ENCODE data around the gene KDM3A. TPM values are rescaled to one million over a fixed set of nuclear protein-coding genes. Genes with fewer than 3 reads are reported as not detected.

The KDM3A gene
- total RNA-seq, 3 donors from 2014 or later = 40.6 to 79.0 (median 61.3) TPM

DNA sequence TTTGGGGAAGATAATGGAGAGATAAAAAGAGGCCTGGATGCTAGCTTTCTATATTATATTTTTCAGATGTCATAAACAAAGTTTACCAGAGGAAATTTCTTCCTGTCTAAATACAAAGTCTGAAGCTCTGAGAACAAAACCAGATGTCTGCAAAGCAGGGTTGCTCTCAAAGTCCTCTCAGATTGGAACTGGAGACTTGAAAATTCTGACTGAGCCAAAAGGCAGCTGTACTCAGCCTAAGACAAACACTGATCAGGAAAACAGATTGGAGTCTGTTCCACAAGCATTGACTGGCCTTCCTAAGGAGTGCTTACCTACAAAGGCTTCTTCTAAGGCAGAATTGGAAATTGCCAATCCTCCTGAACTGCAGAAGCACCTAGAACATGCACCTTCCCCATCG, 25.1 kb downstream of the KDM3A start:
- intact Hi-C loops (cut with DNase I; ENCODE audit: low total_unique reads) = no loop called here
- DNase-seq (ENCODE audit: low spot score in 2 of 2) = no peak
- Histone ChIP-seq H3K27ac (no peak overlapping the region), H3K4me3 (no peak overlapping the region), H3K4me1 (no peaks in the 10 kb centered on the region), H3K27me3 (no peaks in the 10 kb centered on the region), H3K9me3 (no peaks in the 10 kb centered on the region), H3K36me3 (no peaks in the 10 kb centered on the region)
- TF ChIP-seq, protein P1, sequence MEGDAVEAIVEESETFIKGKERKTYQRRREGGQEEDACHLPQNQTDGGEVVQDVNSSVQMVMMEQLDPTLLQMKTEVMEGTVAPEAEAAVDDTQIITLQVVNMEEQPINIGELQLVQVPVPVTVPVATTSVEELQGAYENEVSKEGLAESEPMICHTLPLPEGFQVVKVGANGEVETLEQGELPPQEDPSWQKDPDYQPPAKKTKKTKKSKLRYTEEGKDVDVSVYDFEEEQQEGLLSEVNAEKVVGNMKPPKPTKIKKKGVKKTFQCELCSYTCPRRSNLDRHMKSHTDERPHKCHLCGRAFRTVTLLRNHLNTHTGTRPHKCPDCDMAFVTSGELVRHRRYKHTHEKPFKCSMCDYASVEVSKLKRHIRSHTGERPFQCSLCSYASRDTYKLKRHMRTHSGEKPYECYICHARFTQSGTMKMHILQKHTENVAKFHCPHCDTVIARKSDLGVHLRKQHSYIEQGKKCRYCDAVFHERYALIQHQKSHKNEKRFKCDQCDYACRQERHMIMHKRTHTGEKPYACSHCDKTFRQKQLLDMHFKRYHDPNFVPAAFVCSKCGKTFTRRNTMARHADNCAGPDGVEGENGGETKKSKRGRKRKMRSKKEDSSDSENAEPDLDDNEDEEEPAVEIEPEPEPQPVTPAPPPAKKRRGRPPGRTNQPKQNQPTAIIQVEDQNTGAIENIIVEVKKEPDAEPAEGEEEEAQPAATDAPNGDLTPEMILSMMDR (IDR thresholded peaks at IDR 0.05) = no peak
- no peak for TF ChIP-seq POLR2AphosphoS5 (IDR thresholded peaks at IDR 0.05)
- TF ChIP-seq POLR2A (IDR thresholded peaks at IDR 0.05) = no peak

GRCh38 chr2:86468162-86469033, 27.2 kb downstream of the KDM3A start:
- Histone ChIP-seq H3K27me3 (no peaks in the 10 kb centered on the region), H3K27ac (no peak overlapping the region), H3K9me3 (no peaks in the 10 kb centered on the region), H3K4me1 (no peaks in the 10 kb centered on the region), H3K4me3 (no peak overlapping the region), H3K36me3 (no peaks in the 10 kb centered on the region)
- TF ChIP-seq POLR2A (IDR thresholded peaks at IDR 0.05) = no peak
- TF ChIP-seq POLR2AphosphoS5 (IDR thresholded peaks at IDR 0.05) = no peak
- TF ChIP-seq, protein P1 (IDR thresholded peaks at IDR 0.05) = no peak
- DNase-seq (ENCODE audit: low spot score in 2 of 2) = no peak
- intact Hi-C loops (cut with DNase I; ENCODE audit: low total_unique reads) = no loop called here

DNA sequence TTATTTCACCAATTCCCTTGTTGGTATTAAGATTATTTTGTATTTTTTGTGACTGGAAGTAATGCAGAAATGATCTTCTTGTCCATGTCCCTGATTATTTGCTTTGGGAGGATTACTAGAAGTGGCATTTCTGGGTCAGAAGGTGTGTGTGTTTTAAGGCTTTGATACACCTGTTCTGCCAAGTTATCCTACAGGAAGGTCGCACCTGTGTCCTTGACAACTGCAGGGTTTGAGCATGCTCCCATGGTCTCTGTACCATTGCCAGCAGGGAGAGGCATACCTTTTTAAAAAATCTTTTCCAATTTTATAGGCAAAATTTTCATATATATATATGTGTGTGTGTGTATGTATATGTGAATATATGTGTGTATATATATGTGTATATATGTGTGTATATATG, 29.7 kb downstream of the KDM3A start:
- intact Hi-C loops (cut with DNase I; ENCODE audit: low total_unique reads) = no loop called here
- Histone ChIP-seq H3K36me3 (peaks cover 8% of the 10 kb centered on the region), H3K9me3 (no peaks in the 10 kb centered on the region), H3K27me3 (no peaks in the 10 kb centered on the region), H3K4me1 (no peaks in the 10 kb centered on the region), H3K4me3 (no peak overlapping the region), H3K27ac (no peak overlapping the region)
- TF ChIP-seq POLR2A (IDR thresholded peaks at IDR 0.05) (no peak), POLR2AphosphoS5 (IDR thresholded peaks at IDR 0.05) (no peak)
- TF ChIP-seq, protein P1 (IDR thresholded peaks at IDR 0.05) = no peak
- DNase-seq (ENCODE audit: low spot score in 2 of 2) = no peak

DNA sequence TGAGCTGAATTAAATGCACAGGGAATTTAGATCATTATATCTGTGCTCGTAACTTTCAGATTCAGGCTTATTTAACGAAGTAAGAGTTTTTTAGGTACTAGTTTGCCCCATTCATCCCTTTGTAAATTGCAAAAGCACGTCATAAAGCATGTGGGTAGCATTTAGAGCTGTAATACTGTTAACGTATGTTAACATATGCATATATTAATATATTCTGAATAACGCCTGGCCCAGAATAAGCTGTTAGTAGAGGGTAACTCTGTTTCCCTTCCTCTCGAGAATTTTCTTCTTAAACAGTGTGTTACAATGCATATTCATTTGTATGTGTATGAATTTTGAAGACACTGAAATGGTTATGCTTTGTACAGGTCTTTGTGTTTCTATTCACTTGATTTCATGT, 30.5 kb downstream of the KDM3A start:
- no peak overlapping the region for H3K4me3 ChIP-seq
- H3K27ac ChIP-seq = no peak overlapping the region
- peaks cover 8% of the 10 kb centered on the region for H3K36me3 ChIP-seq
- no peaks in the 10 kb centered on the region for H3K4me1 ChIP-seq
- H3K9me3 ChIP-seq = no peaks in the 10 kb centered on the region
- intact Hi-C loops (cut with DNase I; ENCODE audit: low total_unique reads) = no loop called here
- H3K27me3 ChIP-seq = no peaks in the 10 kb centered on the region
- TF ChIP-seq POLR2A (IDR thresholded peaks at IDR 0.05) = no peak
- TF ChIP-seq POLR2AphosphoS5 (IDR thresholded peaks at IDR 0.05) = no peak
- TF ChIP-seq, protein P1 (IDR thresholded peaks at IDR 0.05) = no peak
- no peak for DNase-seq (ENCODE audit: low spot score in 2 of 2)

DNA sequence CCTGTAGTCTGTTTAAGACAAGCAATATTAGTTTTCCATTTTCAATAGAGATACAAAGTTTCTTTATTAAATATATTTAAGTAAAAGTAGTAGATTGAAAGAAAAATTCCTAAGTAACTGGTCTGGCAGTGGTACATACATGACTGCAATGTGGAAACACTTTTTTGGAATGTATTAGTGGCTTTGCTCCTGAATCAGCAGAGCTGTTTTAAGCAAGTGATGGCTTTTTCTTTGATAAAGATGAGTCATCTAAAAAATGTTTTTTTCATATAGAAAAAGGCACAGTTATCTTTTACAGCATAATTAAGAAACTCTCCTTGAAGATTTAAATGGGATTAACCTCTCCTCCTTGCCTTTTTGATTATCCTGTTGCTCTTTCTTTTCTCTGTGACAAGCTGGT, 34.9 kb downstream of the KDM3A start:
- Histone ChIP-seq H3K36me3 (peaks cover 8% of the 10 kb centered on the region), H3K4me1 (peaks cover 0 to 13% of the 10 kb centered on the region in 2 donors), H3K27ac (no peak overlapping the region), H3K9me3 (no peaks in the 10 kb centered on the region), H3K4me3 (no peak overlapping the region), H3K27me3 (no peaks in the 10 kb centered on the region)
- no peak for DNase-seq (ENCODE audit: low spot score in 2 of 2)
- intact Hi-C loops (cut with DNase I; ENCODE audit: low total_unique reads) = no loop called here
- TF ChIP-seq, protein P1 (IDR thresholded peaks at IDR 0.05) = no peak
- TF ChIP-seq POLR2AphosphoS5 (IDR thresholded peaks at IDR 0.05) (no peak), POLR2A (IDR thresholded peaks at IDR 0.05) (no peak)
